Measurements from ENCODE around the gene NCAPG.

GRCh38 chr4:17859793-17860406 lies 49.1 kb downstream of the NCAPG start:
- TF ChIP-seq GATA2 (IDR thresholded peaks at IDR 0.05; ENCODE audit: low read depth, low read length) (no peak), GATA3 (IDR thresholded peaks at IDR 0.05; ENCODE audit: low read depth, low read length) (no peak)
